ENCODE data around the gene LANCL1. TPM values are rescaled to one million over a fixed set of nuclear protein-coding genes. Genes with fewer than 3 reads are reported as not detected.

LANCL1 gene
- polyA plus RNA-seq, 1 donor from 2014 or later = 76.7 TPM

- no peaks in the 10 kb centered on the region for H3F3A ChIP-seq (ENCODE audit: insufficient read depth, low read length, poor library complexity, severe bottlenecking)
- H3K36me3 ChIP-seq (ENCODE audit: insufficient read depth, low read length) = no peaks in the 10 kb centered on the region
- no peak overlapping the region for H3K9ac ChIP-seq (ENCODE audit: low read length)
- H2AFZ ChIP-seq (ENCODE audit: low read depth, low read length) = no peak overlapping the region
- H3K4me2 ChIP-seq (ENCODE audit: low read length) = no peak overlapping the region
- H3K9me2 ChIP-seq (ENCODE audit: insufficient read depth, low read length) = no peaks in the 10 kb centered on the region
- H3K9me3 ChIP-seq (ENCODE audit: low read length) = no peaks in the 10 kb centered on the region
- H3K27me3 ChIP-seq (ENCODE audit: insufficient read depth, low read depth, low read length) = no peaks in the 10 kb centered on the region
- peaks cover 3% of the 10 kb centered on the region for H3K79me2 ChIP-seq (replicated peaks; ENCODE audit: insufficient read depth, low read length)
- TF ChIP-seq MXI1 (conservative IDR thresholded peaks at IDR 0.05; ENCODE audit: poor library complexity, severe bottlenecking) = no peak
- peak; percentile 63 for TF ChIP-seq REST (IDR thresholded peaks at IDR 0.05; ENCODE audit: borderline replicate concordance)
- peak; percentile 65 for TF ChIP-seq EP300 (conservative IDR thresholded peaks at IDR 0.05; ENCODE audit: poor library complexity, severe bottlenecking)
- TF ChIP-seq POLR2AphosphoS5 (IDR thresholded peaks at IDR 0.05) = peak; percentile 66
- no peak overlapping the region for H3K4me3 ChIP-seq (ENCODE audit: low read length)
- no peaks in the 10 kb centered on the region for H4K20me1 ChIP-seq (ENCODE audit: insufficient read depth)
- no peak overlapping the region for H3K27ac ChIP-seq (ENCODE audit: low read length)
These were observed 4.2 kb upstream of the LANCL1 start for GRCh38 chr2:210480764-210481163.

GRCh38 chr2:210480079-210480478 lies 3.5 kb upstream of the LANCL1 start:
- TF ChIP-seq SMC3 (conservative IDR thresholded peaks at IDR 0.05; ENCODE audit: poor library complexity) = no peak
- no peak for TF ChIP-seq TAF1 (IDR thresholded peaks at IDR 0.05; ENCODE audit: low read depth)
- TF ChIP-seq RAD21 (conservative IDR thresholded peaks at IDR 0.05) = no peak
- no peak for TF ChIP-seq CTCF (IDR thresholded peaks at IDR 0.05; ENCODE audit: poor library complexity, severe bottlenecking)
- no peak for TF ChIP-seq MXI1 (conservative IDR thresholded peaks at IDR 0.05; ENCODE audit: poor library complexity, severe bottlenecking)
- TF ChIP-seq POLR2AphosphoS5 (IDR thresholded peaks at IDR 0.05) = no peak
- no peak for TF ChIP-seq EZH2 (IDR thresholded peaks at IDR 0.05; ENCODE audit: borderline replicate concordance, insufficient read depth, low read length, poor library complexity, severe bottlenecking)
- no peak for TF ChIP-seq REST (IDR thresholded peaks at IDR 0.05; ENCODE audit: borderline replicate concordance)
- H3K9me2 ChIP-seq (ENCODE audit: insufficient read depth, low read length) = no peaks in the 10 kb centered on the region
- no peaks in the 10 kb centered on the region for H3K27me3 ChIP-seq (ENCODE audit: insufficient read depth, low read depth, low read length)
- no peak overlapping the region for H2AFZ ChIP-seq (ENCODE audit: low read depth, low read length)
- no peak overlapping the region for H3K4me2 ChIP-seq (ENCODE audit: low read length)
- no peak overlapping the region for H3K27ac ChIP-seq (ENCODE audit: low read length)
- H3K9ac ChIP-seq (ENCODE audit: low read length) = no peak overlapping the region
- H3K9me3 ChIP-seq (ENCODE audit: low read length) = no peaks in the 10 kb centered on the region
- no peaks in the 10 kb centered on the region for H3F3A ChIP-seq (ENCODE audit: insufficient read depth, low read length, poor library complexity, severe bottlenecking)
- peaks cover 8% of the 10 kb centered on the region for H3K79me2 ChIP-seq (replicated peaks; ENCODE audit: insufficient read depth, low read length)
- no peak overlapping the region for H3K4me3 ChIP-seq (ENCODE audit: low read length)
- H3K36me3 ChIP-seq (ENCODE audit: insufficient read depth, low read length) = no peaks in the 10 kb centered on the region
- no peaks in the 10 kb centered on the region for H4K20me1 ChIP-seq (ENCODE audit: insufficient read depth)
